Right hindlimb (tissue), 1 donor: ENCODE results near the gene EBF3.

Experiments
- DNase-seq: peaks from one replicate; pipeline ENCODE4 v3.0.0-alpha.2; 2018

Gene EBF3

GRCh38 chr10:129909531-129910256 lies 54.4 kb downstream of the EBF3 start:
- DNase-seq = no peak

GRCh38 chr10:129909080-129909479 lies 55.0 kb downstream of the EBF3 start:
- DNase-seq = no peak

DNA sequence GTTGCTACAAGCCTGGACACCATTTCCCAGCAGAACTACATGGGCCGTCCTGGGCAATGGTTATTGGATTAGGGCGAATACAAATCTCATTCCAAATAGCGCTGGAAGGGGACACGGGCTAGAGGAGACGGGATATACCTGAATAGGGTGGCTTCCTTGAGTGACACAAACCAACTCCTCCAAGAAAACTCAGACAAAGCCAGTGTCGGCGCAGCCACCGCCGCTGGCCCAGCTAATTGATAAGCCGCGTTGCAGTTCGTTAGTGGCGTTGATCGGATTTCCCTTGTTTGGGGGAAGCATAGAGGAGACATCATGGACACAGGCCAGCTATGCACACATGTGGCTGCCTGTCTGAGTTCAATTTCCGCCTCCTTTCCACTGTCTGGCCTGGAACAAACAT lies 55.7 kb downstream of the EBF3 start:
- DNase-seq = no peak

- DNase-seq = no peak
Measured at GRCh38 chr10:129905553-129905952, 58.5 kb downstream of the EBF3 start.

- DNase-seq = no peak
Measured at GRCh38 chr10:129904323-129904722, 59.8 kb downstream of the EBF3 start.

GRCh38 chr10:129901389-129902006 lies 62.6 kb downstream of the EBF3 start:
- DNase-seq = no peak

DNA sequence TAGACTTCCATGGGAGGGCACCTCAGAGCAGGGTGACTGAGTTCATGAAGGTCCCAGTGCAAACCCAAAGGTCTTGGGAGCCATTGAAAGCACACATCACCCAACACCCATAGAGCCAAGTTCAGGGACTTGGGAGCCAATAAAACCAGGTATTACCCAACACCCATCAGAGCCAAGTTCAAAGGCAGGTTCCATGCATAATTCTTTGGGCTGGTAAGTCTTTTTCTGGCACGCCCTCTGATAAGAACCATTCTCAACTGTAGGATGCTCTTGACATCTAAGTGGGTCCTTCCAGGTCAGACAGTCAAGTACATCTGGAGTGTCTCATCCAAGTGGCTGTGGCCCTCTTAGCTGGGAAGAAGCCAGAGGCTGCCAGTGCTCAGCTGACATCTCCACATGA lies 63.2 kb downstream of the EBF3 start:
- DNase-seq = no peak

DNA sequence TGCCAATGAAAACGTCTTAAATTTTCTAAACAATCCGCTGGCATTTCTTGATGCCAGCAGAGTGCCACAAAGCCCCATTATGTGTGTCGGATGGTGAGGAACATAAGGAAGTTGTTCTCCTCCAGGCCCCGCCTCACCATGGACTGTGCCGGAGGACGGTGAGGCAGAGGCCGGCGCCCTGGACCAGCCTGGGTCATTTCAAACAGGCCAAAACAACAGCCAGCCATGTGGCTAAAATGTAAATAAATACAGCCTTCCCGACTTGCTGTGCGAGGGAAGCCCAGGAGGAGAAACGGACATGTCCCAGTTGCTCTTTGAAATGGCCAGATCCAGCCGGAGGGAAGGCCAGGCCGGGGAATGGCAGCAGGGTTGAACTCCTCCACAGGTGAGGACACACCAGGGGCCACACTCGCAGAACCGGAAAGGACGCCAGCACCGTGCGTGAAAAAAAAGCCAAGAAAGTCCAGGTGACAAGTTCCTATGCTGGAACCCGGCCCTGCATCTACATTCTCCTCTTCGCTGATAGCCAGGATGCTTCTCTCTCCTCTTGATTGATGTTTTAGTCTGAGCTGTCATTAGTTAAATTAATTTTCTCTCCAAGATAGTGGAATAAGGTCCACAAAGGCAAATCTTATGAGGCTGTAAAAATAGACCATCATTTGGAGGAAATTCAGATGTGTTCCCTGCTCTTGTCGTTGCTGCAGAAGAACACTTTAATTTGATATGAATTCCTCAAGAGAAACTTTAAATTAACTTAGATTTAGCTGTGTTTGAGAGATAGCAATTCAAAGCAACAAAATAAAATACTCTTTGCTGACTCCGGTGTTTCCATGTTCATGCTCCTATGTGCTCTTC lies 64.6 kb downstream of the EBF3 start:
- no peak for DNase-seq

DNA sequence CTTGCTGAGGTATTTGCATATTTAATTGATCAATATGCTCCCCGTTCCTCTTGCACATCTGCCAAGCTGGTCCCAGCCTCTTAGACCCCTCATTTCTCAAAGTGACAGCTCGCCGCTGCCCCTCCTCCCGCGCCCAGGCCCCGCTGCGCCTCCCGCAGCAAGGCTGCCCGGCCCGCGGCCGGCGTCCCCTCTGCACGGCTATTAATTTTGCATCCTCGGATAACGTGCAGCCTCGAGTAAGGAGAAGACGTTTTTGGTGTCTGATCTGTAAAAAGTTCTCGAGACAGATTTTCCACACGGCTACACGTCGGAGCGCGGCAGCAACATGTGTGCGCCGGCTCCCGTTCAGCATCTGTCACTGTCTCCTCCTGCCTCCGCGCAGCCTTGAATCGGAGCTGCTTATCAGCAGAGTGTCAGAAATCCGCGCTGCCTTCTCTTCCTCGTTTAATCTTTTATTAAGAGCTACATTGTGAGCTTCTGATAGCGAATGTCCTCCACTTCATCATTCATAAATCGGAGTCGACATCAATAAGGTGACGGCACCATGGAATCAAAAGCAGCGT lies 65.3 kb downstream of the EBF3 start:
- no peak for DNase-seq

DNA sequence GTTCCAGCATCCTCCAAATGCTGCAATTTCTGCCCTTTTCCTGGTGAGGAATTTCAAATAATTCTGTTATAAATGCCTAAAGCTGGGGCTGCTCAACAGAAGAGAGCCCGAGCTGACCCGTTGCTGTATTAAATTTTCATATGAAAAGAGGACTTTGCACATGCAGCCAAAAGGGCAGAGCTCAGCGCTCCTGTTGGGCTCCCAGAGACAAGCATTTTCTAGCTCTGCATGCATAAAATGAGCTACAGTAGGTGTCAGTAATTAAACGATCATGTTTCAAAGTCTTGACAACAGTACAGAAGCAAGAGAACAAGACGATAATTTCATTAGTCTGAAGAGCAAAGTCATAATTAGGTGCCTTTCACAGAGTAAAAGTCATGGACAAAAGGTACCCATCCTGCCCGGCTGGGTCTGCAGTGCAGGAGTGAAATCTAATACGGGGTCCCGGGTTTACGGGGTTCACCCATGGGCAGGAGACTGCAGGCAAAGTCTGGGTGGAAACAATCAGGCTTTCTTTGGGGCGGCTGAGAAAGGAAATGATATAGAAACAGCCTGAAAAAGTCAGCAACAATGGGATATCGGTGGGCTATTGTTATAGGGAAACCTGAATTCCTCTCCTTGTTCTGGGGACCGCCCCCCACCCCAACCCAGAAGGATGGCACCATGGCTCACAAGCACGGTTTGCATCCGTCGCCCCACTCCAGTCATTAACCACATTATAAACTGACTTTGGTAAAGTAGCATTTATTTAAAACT lies 66.0 kb downstream of the EBF3 start:
- DNase-seq = no peak

- no peak for DNase-seq
Measured at GRCh38 chr10:129896860-129897200, 67.2 kb downstream of the EBF3 start.

- DNase-seq = peak; percentile 56
Measured at GRCh38 chr10:129896136-129896859, 67.8 kb downstream of the EBF3 start.

DNA sequence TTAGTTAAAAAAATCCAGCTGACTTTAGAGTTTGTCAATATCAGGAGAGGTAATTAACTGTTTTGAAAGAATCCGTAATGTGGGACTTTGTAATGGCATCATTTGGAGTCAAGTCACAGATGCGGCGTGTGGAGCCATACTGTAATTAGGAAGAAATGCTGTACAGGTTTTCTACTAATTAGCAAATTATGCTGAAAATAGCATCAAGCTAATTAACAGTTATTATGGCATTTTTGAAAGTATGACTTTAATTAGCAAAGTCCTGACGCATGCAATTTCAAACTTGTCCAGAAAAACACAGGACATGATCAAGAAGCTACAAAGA lies 68.3 kb downstream of the EBF3 start:
- no peak for DNase-seq

DNA sequence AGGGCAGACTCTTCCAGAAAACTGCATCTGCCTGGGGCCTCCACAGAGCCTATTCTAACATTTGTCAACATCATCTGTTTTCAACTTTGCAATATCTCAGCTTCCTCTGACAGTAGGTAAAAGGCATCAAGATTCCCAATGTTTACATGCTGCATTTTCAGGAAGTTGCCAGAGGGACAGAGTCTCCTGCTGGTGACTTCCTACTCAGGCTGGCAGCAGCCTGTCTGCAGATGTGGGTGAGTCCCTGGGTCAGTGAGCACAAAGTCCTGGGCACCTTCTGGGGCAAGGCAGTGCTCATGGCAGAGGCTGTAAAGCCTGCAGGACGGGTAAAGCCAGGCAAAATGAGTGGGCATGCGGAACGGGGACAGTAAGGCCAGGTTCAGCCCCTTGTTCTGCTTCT lies 69.4 kb downstream of the EBF3 start:
- DNase-seq = no peak

DNA sequence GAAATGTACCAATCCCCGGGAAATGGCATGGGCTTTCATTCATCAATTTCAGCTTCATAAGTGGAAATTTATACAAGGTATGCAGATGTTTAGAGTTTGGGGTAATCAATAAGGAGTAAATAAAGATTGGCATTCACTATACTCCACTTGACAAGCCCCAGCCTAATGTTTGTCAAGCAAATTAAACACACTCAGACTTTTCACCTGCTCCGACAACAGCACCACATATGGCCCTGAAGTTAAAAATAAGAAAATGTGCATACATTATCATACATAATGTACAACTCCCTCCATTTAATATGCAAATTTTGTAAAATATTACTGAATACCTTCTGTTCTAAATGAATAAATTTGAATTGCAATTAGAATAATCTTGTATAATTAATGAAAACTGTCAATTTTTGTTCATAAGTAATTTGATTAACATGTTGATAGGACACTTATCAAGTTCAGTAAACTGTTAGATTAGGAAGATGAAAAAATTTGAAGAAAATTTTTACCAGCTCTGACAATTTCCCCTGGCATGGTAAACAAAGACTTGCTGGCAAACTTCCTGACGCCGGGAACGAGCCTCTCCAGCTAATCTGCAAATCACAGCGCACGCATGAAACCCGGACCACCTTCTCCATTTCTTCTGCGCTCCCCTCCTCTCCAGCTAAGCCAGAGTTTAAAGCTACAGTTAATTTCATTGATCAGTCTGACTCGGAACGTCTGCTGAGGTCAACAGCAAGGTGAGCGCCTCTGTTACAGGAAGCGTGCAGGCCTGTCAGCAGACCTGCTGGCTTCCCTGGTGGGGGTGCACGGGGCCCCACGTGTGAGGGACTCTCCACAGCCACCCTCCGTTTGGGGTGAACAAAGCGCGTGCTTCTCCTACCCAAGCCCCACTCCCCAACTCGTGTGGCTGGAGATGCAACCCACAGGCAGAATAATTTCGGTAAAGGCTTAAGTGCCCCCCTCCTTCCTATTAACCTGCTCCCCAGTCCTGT lies 70.7 kb downstream of the EBF3 start:
- DNase-seq = no peak

DNA sequence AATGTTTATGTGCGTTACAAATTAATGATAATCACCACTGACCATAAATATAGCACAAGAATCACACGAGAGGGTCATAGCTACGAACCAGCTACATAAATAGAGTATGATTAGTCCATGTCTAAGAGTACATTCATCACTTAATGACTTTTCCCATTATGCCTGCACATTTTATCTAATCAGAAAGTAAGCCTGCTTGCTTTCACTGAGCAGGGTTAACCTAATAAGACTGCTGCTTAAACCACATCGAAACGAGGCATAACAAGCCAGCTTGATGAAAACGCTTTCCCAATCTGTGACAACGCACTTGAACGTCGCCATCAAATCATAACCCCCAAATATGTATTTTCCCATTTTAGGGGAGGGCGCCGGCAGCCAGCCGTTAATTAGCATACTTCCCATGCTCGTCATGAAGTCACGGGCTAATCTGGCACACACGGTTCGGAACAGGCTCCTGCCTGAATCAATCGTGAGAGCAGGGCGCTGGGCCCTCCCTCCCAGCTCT lies 71.5 kb downstream of the EBF3 start:
- DNase-seq = no peak

DNA sequence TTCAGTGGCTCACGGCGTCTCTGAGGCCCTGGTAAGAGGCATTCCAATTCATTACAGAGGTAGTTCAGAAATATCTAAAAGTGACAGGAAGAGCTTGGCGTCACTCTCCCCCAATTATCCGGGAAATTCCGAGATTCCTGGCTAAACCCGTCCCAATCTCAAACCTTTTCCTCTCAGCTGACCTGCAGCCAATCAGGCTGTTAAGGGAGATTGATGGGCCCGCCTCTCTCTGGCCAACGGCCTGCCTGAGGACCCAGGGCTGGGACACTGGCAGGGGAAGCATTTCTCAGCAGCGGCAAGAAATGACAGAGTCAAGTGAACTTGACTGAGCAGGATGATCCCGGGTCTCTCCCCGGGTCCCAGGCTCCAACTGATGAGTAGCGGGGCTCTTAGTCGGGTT lies 72.3 kb downstream of the EBF3 start:
- DNase-seq = no peak

- DNase-seq = no peak
Measured at GRCh38 chr10:129890170-129890569, 73.9 kb downstream of the EBF3 start.

GRCh38 chr10:129888784-129889616 lies 75.1 kb downstream of the EBF3 start:
- peak; percentile 80 for DNase-seq
